ENCODE measurements around the gene CCR7. TPM values are rescaled to one million over a fixed set of nuclear protein-coding genes. Genes with fewer than 3 reads are reported as not detected.

Gene CCR7
- polyA plus RNA-seq, 1 of the 3 experiments (the other 2 are of a cell fraction): not detected

- Histone ChIP-seq H3F3A (replicated peaks; ENCODE audit: insufficient read depth) (peaks cover 22% of the 10 kb centered on the region), H3K27me3 (ENCODE audit: insufficient read depth) (no peaks in the 10 kb centered on the region), H3K27ac (ENCODE audit: low read depth in 2 of 2, low read length in 1 of 2) (peak overlapping the region; percentile 42 to 72; a peak in 3 of 4 replicates), H3K4me1 (ENCODE audit: control insufficient read depth in 1 of 2, insufficient read depth in 2 of 2, low read depth in 1 of 2, low read length in 1 of 2) (peaks cover 12 to 24% of the 10 kb centered on the region in 2 experiments; a peak in 3 of 4 replicates), H3K4me3 (ENCODE audit: low read depth in 2 of 2, low read length in 1 of 2) (no peak overlapping the region), H3K9me3 (no peaks in the 10 kb centered on the region), H2AFZ (ENCODE audit: low read depth) (peak overlapping the region; percentile 47; the same call in 1 of the 2 replicates), H4K20me1 (ENCODE audit: insufficient read depth) (no peaks in the 10 kb centered on the region), H3K9me2 (no peaks in the 10 kb centered on the region), H3K4me2 (peak overlapping the region; percentile 34; the same call in 1 of the 2 replicates), H3K9ac (peak overlapping the region; percentile 24; the same call in 1 of the 2 replicates), H3K79me2 (ENCODE audit: insufficient read depth) (no peaks in the 10 kb centered on the region), H3K36me3 (replicated peaks in 1 of 2; ENCODE audit: control insufficient read depth in 1 of 2, insufficient read depth in 2 of 2, low read length in 1 of 2) (no peaks in the 10 kb centered on the region)
- ChIA-PET CTCF (interaction anchor here (1.3 to 2.5 kb wide), 4 partner anchors 15 to 40 kb away, joined by 4 to 8 read pairs (median 6); no protein-coding TSS in a partner anchor), POLR2A (no interaction called here)
- TF ChIP-seq ELF1 (IDR thresholded peaks at IDR 0.05) (0 out of 2 replicates have a peak, but pooled peaks have one; percentile 18), PBX3 (IDR thresholded peaks at IDR 0.05) (peak; percentile 63), TAF1 (IDR thresholded peaks at IDR 0.05; ENCODE audit: borderline replicate concordance, low read depth, low read length) (no peak), TCF12 (IDR thresholded peaks at IDR 0.05) (peak; percentile 80), FOSL2 (IDR thresholded peaks at IDR 0.05; ENCODE audit: borderline replicate concordance, low read depth) (peak; percentile 22; the same call in 1 of the 2 replicates), TEAD4 (IDR thresholded peaks at IDR 0.05; ENCODE audit: borderline replicate concordance, insufficient read depth) (peak; percentile 77), RXRA (IDR thresholded peaks at IDR 0.05; ENCODE audit: borderline replicate concordance, low read depth) (no peak; the same call in 1 of the 2 replicates), EP300 (IDR thresholded peaks at IDR 0.05; ENCODE audit: borderline replicate concordance in 1 of 2, low read depth in 1 of 2, low read length in 1 of 2) (peak in 1 of 2 experiments; percentile 82; a peak in 2 of 4 replicates), GABPA (IDR thresholded peaks at IDR 0.05; ENCODE audit: low read depth) (peak; percentile 43), FOXM1 (IDR thresholded peaks at IDR 0.05; ENCODE audit: low read depth) (peak; percentile 78; the same call in 1 of the 2 replicates), NFIC (IDR thresholded peaks at IDR 0.05; ENCODE audit: borderline replicate concordance) (peak; percentile 43; the same call in 1 of the 2 replicates), JUND (IDR thresholded peaks at IDR 0.05) (peak; percentile 54; the same call in 1 of the 2 replicates), ZBTB33 (IDR thresholded peaks at IDR 0.05; ENCODE audit: borderline replicate concordance, low read depth) (no peak)
- WGBS (ENCODE audit: low lambda C conversion rate): 42% methylated on average over 3 of the region's 3 CpGs
- peak; percentile 43 for DNase-seq
These were observed 48.5 kb downstream of the CCR7 start for GRCh38 chr17:40516581-40517285.

- TF ChIP-seq RFX5 (IDR thresholded peaks at IDR 0.05; ENCODE audit: low read length): no peak
- no peak for TF ChIP-seq EZH2phosphoT487 (IDR thresholded peaks at IDR 0.05; ENCODE audit: borderline replicate concordance, low read depth)
- no peak for TF ChIP-seq POLR2AphosphoS5 (IDR thresholded peaks at IDR 0.05; ENCODE audit: low read depth, low read length)
- TF ChIP-seq USF1 (IDR thresholded peaks at IDR 0.05; ENCODE audit: borderline replicate concordance, low read depth): no peak
- no peak for TF ChIP-seq FOXM1 (IDR thresholded peaks at IDR 0.05; ENCODE audit: low read depth)
- TF ChIP-seq CTCF (IDR thresholded peaks at IDR 0.05): no peak
- TF ChIP-seq NFIC (IDR thresholded peaks at IDR 0.05; ENCODE audit: borderline replicate concordance): no peak
- TF ChIP-seq GATA2 (CRISPR knock-in tag; IDR thresholded peaks at IDR 0.05): no peak
- TF ChIP-seq CHD2 (IDR thresholded peaks at IDR 0.05; ENCODE audit: low read length, partially characterized antibody): no peak
- Histone ChIP-seq H4K20me1 (ENCODE audit: insufficient read depth) (no peaks in the 10 kb centered on the region), H3K4me2 (no peak overlapping the region), H3K27ac (ENCODE audit: low read depth in 2 of 2, low read length in 1 of 2) (no peak overlapping the region), H2AFZ (ENCODE audit: low read depth) (no peak overlapping the region), H3K4me3 (ENCODE audit: low read depth in 2 of 2, low read length in 1 of 2) (no peak overlapping the region), H3K27me3 (ENCODE audit: insufficient read depth) (no peaks in the 10 kb centered on the region), H3K36me3 (replicated peaks in 1 of 2; ENCODE audit: control insufficient read depth in 1 of 2, insufficient read depth in 2 of 2, low read length in 1 of 2) (no peaks in the 10 kb centered on the region), H3K4me1 (ENCODE audit: control insufficient read depth in 1 of 2, insufficient read depth in 2 of 2, low read depth in 1 of 2, low read length in 1 of 2) (peaks cover 14 to 27% of the 10 kb centered on the region in 2 experiments; a peak in 3 of 4 replicates), H3K79me2 (ENCODE audit: insufficient read depth) (no peaks in the 10 kb centered on the region), H3K9ac (no peak overlapping the region), H3F3A (replicated peaks; ENCODE audit: insufficient read depth) (peaks cover 22% of the 10 kb centered on the region), H3K9me2 (no peaks in the 10 kb centered on the region), H3K9me3 (no peaks in the 10 kb centered on the region)
- POLR2A ChIA-PET: no interaction called here
- DNase-seq: no peak
- CTCF ChIA-PET: interaction anchor here (4.3 kb wide), 1 partner anchor 40 kb away, joined by 19 read pairs; no protein-coding TSS in a partner anchor
- WGBS (ENCODE audit: low lambda C conversion rate): 94% methylated on average over 11 of the region's 11 CpGs
These were observed 49.7 kb downstream of the CCR7 start for GRCh38 chr17:40515491-40516041.

Measured in SK-N-SH (cell line).